ENCODE data around the gene PRKN.

Gene PRKN

DNA sequence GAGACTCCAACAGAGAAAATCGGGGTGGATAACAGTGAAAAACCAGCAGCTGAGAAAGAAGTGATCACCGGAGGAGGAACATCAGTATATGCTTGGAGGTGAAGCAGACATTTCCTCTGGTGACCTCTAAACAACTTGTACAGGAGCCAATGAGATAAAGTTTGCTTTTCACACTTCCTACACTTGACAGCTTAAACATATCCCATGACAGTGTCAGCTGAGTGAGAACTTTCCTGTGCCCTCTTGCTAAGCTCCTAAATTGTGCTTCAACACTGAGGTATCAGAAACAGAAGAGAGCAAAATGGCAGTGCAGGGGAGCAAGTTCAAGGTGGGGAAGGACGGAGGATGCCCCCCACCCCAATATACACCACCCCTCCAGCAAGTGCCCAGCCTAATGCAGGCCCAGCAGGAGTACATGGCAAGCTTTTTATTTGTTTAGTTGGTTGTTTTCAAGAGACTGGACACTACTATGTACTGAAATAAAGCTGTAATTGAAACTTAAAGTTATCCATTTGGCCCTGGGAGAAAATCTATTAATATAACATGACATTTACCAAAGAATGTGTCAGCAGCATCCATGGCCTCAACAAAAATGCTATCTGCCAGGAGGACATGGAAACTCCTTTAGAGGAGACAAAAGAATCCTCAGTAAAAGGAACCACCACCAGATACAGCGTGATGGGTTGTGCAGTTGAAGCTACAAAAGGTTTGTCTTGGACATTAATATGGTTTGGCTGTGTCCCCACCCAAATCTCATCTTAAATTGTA lies 540.2 kb downstream of the PRKN start:
- DNase-seq (ENCODE audit: low read depth) = no peak

DNA sequence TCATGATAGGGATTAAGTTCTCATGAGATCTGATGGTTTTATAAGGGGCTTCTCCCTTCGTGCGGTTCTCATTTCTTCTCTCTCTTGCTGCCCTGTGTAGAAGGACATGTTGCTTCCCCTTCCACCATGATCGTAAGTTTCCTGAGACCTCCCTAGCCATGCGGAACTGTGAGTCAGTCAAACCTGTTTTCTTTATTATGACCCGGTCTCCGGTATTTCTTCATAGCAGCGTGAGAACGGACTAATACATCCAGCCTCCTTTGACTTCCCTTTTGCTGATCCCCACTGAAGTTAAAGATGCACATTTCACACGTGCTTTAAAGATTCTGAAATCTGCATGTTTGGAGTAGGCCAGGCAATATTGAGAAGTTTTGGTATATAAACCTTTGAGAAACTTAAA lies 543.1 kb downstream of the PRKN start:
- DNase-seq (ENCODE audit: low read depth) = peak; percentile 17

DNA sequence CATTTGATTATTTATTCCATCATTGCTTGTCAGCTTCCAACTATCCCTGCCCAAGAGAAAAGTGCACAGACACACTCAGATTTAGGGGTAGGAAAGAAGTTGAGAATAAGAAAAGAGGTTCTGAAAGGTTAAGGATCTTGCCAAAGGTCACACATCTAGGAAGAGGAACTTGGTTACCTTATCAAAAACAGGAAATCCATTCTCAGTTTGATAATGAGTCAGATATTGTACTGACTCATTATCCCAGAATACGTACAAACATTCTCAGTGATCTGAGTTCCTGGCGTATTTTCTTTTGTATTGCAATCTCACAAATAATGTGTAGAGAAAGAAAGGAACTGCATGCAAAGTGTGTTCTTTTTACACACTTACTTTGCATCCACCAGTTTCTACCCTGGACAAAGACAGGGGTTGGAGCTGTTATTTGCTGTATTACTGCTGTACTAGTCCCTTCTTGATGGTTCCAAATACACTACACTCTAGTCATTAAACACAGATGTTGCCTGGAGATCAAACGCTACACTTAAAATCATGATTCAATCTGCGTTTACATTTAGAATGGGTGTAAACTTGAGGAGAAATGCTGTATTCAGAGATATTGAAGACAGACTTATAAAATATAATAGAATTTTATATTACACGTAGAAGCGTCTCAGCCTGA lies 545.7 kb downstream of the PRKN start:
- peak; percentile 23 for DNase-seq (ENCODE audit: low read depth)

DNA sequence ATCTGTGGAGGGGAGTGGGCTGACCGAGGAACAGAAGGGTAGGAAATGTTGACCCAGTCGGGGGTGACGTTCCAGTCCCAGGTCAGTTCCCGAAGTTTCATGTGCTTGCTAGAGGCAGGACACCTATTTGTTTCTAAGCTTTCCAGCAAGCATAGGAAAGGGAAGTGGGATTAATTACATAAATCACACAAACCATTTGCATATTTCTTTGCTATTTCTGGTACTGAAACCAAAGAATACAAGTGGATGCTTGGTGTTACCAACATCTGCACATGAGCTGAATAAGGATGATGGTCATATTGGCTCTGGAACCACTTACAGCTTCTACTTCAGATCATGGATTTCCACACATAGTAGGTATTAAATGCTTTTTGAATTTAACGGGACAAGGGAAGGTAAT lies 546.5 kb downstream of the PRKN start:
- no peak for DNase-seq (ENCODE audit: low read depth)

DNA sequence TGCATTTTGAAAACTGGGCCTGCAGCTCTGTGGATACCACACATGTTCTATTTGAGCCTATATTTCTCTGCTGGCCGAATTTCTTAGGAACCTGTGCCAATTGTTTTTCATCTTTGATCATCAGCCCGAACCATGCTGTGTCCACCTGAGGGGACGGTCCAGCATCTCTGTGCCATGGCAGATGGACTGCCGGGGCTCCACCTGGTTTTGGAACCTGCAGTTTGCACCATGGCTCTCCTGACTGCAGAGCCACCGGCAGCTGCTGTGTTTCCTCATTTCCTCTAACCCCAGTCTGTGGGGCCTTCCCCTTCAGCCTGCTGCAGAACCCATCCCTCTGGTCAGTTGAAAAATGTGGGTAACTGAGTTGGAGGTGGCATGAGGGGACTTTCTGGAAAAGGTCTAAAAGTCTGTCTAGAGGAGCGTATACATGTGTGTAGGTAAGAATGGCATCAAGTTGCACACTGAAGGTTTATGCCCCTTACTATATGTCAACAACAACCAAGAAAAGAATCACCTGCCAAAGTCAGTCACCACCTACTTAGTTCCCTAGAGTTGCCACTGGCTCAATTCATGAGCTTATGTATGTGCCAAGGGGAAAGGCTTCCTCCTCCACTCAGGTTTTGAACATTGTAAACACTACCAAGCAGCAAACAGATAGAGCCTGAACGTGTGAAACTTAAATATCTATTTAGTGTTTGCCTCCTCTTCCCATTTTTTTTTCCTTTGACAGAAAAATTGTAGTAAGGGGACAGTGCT lies 548.2 kb downstream of the PRKN start:
- DNase-seq (ENCODE audit: low read depth) = no peak

DNA sequence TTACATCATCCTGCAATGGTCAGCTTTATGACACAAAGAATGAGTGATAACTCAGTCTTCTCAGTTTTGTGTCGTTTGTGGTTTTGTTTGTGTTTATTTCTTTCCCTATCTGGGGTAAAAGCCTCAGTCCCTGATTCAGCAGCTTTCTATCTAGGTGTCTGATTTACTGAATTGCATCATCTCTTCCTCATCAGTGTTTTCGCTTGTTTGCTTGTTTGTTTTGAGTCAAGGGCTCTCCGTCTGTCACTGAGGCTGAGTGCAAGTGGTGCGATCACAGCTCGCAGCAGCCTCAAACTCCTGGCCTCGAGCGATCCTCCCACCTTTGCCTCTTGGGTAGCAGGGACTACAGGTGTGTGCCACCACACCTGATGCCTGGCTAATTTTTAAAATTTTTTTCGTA lies 548.9 kb downstream of the PRKN start:
- no peak for DNase-seq (ENCODE audit: low read depth)

DNA sequence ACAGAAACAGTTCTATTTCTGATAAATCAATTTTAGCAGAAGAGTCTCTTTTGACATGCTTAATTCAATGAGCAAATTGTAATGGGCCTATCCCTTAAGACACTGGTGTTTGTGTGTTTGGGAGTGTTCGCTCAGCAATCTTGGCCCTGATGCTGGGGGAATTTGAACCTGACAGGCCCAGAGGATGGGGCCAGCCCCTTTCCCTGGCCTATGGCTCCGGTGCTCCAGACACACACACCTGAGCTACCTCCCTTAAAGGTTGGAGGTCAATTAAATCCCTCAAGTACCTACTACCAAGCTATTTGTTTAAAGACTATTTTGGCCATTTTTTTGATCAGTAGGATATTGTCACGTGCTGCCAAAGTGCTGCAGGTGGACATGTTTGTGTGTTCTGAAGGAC lies 549.3 kb downstream of the PRKN start:
- DNase-seq (ENCODE audit: low read depth) = no peak

DNA sequence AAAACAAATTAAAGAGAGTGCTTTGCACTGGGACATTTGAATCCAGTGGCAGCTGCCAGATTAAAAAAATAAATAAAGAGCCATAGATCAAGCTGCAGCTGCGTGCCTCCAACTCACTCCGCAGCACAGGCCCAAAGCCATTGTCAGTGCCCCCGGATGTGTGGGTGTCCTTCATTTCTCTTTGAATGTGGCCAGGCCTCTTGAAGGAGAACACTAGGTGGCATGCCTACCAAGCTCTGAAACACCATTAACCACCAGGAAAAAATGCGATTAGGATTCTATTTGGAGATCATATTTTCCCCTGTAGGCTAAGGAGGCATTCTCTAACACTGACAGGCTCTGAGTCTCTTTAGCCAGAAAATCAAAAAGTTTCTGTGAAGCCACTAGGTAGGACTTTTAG lies 549.8 kb downstream of the PRKN start:
- no peak for DNase-seq (ENCODE audit: low read depth)

DNA sequence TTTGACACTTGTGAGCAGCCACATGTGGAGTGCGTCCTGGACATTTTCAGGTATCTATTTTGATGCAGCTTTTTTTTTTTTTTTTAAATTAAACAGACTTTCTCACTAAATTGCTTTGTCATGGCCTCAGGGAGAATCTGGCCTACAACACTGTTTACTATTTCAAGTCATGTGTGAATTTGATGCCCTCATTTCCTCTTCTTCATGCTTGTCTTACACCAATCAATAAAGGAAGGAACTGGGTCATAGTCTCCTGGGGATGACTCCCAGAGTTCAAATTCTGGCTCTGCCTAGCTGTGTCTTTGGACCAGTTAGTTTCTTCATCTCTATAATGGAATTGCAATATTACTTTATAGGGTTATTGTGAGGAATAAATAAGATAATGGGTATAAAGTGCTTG lies 554.1 kb downstream of the PRKN start:
- DNase-seq (ENCODE audit: low read depth) = no peak

DNA sequence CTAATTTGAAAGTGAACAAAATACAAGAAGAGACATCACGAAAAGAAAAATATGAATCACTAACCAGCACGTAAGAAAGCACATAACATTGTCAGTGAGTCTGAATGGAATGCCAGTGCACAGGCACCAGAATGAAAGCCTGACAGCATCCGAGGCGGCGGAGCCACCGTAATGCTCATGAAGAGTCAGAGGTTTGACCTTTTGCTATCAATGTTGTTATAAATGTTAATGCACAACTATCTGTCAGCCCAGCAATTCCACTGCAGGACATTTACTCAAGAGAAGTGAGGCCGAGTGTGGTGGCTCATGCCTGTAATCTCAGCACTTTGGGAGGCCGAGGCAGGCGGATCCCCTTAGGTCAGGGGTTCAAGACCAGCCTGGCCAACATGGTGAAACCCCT lies 562.1 kb downstream of the PRKN start:
- DNase-seq (ENCODE audit: low read depth) = no peak

DNA sequence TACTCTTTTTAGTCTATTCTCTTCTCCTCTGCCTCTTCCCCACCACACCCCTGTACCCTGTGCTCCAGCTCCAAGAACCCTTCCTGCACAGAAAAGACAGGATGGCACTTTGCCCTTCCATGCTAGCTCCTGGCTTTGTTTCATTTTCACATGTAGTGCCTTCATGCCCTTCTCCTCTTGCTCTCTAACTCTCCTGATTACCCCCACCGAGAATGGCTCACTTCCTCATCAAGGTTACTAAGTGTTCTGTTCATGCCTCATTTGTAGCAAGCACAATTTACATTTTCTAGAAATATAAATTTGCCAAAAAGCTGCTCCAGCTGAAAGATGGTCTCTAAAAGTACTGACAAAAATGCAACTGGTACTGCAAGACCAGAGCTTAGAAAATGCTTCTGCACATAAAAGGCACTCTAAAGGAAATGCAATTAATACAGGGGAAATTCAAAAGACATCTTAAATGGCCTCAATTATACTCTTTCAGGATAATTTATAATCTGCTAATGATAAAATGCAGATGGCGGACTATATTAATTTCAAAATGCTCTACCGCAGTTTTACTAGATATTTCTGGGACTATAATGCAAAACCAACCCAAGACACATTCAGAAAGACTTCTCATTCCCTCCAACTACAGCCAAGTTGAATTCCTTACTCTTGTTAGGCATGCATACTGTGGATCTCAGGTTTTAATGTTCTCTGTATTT lies 570.2 kb downstream of the PRKN start:
- no peak for DNase-seq (ENCODE audit: low read depth)

DNA sequence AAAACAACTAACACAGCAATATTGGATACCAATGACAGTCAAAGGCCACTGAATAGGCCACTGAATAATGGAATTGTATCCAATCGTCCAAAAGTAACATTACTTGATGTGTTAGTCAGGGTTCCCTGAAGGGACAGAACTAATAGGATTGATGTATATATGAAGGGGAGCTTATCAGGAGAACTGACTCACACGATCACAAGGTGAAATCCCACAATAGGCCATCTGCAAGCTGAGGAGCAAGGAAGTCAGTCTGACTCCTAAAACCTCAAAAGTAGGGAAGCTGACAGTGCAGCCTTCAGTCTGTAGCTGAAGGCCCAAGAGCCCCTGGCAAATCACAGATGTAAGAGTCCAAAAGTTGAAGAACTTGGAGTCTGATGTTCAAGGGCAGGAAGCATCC lies 571.4 kb downstream of the PRKN start:
- DNase-seq (ENCODE audit: low read depth) = no peak

DNA sequence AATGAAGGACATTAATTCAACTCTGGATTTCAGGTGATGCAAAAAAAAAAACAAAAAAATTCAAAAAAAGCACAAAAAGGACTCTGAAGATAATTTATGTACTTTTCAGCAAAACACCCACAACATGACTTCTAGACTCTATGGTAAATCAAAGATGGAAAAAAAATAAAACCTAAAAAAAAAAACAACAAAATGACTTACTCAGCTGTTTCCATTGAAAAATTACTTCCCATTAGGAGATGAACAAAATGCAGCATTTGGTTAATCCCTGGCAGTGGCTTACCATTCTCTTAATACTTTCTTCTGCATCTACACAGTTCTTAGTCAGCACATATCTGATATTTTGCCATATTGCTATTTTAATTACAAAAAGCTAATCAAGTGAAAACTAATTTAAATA lies 572.6 kb downstream of the PRKN start:
- DNase-seq (ENCODE audit: low read depth) = no peak

DNA sequence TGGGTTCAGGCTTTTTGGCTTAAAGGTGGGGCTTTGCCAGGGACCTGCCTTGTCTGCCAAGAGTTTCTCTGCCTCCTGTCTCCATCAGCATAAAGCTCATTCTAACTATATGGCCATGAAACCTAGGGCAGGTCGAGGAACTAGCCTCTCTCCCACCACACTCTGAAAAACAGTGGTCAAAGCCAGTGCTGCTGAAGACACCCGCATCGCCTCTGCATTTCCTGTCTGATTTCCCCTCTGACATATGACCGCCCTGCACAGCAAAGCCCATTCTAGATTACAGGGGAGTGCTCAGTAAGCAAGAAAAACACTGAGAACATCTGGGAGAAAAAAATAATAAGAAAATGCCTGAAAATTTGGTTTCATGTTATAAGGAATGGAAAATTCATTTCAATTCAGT lies 573.6 kb downstream of the PRKN start:
- no peak for DNase-seq (ENCODE audit: low read depth)

DNA sequence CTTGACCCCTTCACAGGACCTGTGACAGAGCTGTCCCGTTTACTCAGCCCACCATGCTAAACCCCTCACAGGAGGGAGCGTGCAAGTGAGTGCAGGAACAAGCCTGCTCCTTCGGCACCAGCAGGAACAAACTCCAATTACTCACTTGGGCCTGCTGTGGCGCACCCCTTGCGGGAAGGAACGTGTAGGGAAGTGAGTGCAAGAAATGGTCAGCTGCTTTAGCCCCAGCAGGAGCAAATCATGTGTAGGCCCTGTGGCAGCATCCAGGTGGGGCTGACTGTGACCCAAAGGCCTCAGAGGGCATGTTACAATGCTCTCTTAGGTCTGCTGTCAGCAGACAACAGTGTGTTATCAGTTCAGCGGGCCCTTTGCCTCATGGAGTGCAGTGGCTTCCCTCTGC lies 574.4 kb downstream of the PRKN start:
- no peak for DNase-seq (ENCODE audit: low read depth)

DNA sequence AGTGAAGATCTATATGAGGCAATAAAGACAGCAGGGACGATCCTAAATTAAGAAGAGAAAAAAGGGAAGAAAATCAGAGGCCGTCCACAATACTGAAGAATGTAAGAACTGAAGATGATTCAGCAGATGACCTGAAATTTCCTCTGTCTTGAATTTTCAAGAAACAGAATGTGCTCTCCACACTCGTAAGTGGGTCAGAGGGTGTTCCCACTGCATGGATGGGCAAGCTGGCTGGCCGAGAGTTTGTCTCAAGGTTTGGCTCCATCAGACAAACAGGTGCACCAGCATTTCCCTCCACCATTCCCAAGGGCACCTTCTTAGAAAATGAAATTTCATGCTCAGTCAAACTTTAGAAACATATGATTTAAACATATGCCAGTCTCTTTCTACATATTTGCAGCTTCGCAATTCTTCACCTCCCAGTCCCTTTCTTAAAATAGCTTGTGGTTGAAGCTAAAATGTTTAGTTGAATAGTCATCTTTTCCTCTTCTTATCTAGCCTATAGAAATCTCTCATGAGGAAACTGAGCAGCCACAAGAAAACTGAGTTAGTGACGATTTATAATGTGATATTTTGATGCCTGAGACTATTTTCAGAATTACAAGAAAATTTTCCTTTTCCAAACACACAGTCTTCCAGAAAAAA lies 576.4 kb downstream of the PRKN start:
- peak; percentile 35 for DNase-seq (ENCODE audit: low read depth)

DNA sequence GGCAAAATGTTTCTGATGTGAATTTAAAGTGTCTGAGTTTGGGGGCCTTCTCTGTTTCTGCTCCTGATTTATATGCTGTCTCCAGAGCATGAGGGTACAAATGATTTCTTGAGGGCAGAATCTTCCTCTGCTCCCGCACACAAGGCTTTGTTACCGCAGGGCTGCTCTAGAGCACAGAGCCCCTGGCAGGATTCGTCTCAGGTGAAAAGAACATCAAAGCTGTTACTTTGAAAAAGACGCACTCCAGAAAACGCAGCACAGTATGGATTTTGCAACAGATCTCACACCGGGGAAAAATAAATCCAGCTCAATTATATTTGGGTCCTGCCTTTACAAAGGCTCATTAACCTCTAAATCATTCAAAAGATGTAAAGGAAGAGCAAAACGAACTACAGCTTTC lies 577.3 kb downstream of the PRKN start:
- DNase-seq (ENCODE audit: low read depth) = no peak

DNA sequence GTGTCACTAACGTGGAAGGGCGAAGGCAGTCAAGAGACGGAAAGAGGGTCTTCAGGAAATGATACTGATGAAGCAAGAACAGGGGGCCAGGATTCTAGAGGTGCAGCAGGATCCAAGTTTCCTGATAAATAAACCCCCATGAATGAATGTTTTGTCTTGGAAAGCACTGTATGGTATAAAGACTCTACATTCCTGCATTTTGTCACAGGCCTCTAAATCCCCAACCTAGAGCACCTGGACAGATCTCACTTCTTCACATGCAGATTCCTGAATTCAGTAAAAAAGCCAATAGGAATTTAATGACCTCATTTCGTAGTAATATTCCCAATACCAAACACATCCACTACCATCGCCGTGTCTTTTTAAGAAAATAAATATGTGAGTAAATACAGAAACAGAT lies 577.8 kb downstream of the PRKN start:
- DNase-seq (ENCODE audit: low read depth) = no peak

DNA sequence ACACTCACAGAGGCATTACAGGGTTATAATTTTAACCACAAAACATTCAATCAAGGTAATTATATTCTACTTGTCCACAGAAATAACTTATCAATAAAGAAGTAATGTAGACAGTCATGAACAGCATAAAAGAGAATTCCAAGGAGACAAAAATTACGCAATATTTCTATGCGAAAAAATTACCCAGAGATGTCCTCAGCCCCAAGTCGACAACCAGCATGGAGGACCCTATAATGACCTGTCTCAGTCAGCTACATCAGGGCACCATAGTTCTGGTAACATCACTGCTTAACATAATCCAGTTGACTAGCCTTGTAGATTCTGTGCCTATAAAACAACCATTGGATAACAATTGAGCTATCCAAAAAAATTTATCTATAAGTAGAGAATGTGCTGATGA lies 579.8 kb downstream of the PRKN start:
- no peak for DNase-seq (ENCODE audit: low read depth)

DNA sequence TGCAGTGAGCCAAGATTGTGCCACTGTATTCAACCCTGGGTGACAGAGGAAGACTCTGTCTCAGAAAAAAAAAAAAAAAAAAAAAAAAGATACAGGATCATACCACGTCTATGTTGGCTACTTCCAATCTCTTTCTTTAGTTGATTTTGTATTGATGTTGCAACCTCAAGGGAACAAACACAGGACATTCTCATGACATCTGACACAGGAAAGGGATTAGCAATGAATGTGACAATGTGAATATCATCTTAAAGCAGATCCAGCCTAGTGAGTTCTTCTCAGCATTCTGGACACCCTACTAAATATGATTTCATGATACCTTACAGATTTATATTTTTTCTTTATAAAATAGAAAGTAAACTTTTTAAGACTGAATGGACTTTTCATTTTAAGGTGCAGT lies 580.3 kb downstream of the PRKN start:
- no peak for DNase-seq (ENCODE audit: low read depth)

DNA sequence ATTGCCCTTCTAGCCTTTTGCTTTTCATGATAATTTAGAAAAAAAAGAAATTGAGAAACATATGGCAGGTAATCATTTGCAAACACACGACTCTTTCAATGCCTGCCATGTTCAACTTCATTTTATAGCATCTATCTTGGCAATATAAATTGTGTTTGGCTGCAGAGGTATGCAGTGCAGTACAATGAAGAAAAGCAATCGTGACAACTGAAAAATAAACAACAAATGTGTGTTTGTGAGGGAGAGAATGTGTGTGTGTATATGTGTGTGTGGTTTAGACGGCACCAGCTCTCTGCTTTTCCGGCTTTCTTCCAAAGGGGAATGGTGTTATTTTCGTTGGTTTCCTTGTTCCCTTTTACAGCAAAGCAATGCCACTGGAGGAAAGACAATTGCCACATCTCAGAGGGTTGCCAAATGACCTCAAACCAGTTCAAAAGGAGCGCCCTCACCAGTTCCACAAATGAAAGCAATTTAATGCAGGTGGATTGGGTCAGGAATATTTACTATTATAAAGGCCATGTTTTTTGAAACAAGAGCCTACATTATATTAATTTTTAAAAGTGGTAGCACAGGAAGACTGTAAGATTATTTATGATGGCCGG lies 587.2 kb downstream of the PRKN start:
- DNase-seq (ENCODE audit: low read depth) = no peak

DNA sequence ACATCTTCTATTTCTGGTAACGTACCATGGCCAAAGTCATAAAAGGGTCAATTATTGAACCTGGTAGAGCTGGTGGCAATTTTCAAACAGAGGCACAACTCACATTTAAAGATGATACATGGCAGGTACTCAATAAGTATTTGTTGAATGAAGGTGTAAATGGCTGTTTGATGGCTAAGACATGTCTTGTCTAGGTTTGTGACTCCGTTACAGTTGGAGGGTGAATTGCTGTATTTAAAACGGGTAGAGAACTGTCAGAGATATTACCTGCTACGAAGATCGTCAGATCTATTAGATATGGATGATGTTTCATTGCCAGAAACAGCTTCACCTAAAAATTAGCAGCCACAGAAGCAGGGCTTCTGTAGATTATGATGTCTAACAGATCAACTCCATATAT lies 601.9 kb downstream of the PRKN start:
- DNase-seq (ENCODE audit: low read depth) = no peak

Data from non-pigmented ciliary epithelial cell (primary cell).